NCI-H2107 treated with DMSO at 0.1 percent for 48 hours (cell line): ENCODE data around the gene SAFB.
"Not testable (repeated sequence)": the region's sequence is repeated elsewhere in the genome, so short reads cannot be mapped to it uniquely, and the experiment has no call there.

ENCODE experiments used
- DNase-seq: peaks from one replicate; lab custom pipeline; 2025; ENCODE audit not compliant: unreplicated experiment; lab: John Stamatoyannopoulos, UW

The SAFB gene

DNA sequence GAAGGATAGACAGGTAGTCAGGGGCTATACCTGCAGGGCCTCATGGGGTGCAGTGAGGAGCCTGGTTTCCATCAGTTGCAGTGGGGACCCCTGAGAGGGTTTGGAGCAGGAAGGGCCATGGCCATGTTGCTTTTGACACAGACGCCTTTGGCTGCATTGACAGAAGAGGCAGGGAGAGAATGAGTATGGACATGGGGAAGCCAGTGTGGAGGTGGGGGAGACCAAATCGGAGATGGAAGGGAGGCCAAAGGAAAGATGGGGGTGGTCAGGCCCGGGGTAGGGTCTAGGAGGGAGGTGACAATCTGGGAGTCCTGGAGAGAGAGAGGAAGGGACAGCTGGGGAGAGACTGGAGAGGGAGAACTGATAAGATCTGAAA lies 59.2 kb downstream of the SAFB start:
- no peak for DNase-seq

DNA sequence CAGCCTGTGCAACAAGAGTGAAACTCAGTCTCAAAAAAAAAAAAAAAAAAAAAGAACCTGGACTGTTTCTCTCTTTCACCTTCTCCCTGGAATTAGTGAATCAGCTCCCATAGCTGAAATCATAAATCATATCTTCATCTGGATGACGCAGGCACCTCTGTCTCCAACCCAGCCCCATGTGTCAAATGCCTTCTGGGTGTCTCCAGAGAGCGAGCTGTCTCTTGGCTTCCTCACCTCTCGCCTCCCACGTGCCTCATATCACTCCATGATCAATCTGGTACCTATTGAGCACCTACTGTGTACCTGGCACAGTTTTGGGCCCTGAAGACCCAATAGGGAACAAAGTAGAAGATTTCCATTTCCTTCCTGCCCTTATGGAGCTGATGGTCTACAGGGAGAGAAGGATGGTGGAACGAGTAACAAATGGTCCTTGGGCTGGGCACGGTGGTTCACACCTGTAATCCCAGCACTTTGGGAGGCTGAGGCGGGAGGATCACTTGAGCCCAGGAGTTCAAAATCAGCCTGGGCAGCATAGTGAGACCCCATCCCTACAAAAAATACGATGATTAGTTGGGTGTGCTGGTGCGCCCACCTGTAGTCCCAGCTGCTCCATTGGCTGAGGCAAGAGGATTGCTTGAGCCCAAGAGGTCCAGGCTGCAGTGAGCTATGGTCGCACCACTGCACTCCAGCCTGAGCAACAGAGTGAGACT lies 60.4 kb downstream of the SAFB start:
- no peak for DNase-seq

DNA sequence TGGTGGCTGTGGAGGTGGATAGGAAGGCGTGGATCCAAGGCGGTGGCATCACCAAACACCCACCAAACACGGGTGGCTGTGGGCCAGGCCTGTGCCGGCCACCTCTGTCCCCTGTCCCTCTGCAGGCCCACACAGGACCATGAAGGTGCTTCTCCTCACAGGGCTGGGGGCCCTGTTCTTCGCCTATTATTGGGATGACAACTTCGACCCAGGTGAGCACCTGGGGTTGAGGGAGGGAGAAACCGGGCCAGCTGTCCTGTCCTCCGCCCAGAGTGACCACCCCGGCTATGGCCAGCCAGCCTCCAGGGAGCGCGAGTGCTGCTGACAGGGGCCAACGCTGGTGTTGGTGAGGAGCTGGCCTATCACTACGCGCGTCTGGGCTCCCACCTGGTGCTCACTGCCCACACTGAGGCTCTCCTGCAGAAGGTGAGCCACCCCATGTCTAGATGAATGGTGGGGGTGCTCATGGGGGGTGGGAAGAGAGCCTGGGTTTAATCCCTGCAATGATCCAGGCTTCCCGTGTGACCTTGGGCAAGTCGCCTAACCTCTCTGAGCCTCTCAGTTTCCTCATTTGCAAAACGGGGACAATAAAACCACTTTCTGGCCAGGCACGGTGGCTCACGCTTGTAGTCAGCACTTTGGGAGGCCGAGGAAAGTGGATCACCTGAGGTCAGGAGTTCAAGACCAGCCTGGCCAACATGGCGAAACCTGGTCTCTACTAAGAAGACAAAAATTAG lies 62.0 kb downstream of the SAFB start:
- DNase-seq: no peak

DNA sequence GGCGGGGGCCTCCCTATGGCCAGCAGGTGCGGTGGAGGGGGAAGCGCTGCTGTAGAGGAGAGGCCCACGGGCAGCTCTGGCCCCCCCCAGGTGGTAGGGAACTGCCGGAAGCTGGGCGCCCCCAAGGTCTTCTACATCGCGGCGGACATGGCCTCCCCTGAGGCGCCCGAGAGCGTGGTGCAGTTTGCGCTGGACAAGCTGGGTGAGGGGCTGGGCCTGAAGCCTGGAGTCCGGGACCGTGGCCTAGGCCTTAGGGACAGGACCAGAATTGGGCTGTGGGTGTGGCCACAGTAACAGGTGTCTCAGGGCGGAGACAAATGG lies 63.4 kb downstream of the SAFB start:
- no peak for DNase-seq

DNA sequence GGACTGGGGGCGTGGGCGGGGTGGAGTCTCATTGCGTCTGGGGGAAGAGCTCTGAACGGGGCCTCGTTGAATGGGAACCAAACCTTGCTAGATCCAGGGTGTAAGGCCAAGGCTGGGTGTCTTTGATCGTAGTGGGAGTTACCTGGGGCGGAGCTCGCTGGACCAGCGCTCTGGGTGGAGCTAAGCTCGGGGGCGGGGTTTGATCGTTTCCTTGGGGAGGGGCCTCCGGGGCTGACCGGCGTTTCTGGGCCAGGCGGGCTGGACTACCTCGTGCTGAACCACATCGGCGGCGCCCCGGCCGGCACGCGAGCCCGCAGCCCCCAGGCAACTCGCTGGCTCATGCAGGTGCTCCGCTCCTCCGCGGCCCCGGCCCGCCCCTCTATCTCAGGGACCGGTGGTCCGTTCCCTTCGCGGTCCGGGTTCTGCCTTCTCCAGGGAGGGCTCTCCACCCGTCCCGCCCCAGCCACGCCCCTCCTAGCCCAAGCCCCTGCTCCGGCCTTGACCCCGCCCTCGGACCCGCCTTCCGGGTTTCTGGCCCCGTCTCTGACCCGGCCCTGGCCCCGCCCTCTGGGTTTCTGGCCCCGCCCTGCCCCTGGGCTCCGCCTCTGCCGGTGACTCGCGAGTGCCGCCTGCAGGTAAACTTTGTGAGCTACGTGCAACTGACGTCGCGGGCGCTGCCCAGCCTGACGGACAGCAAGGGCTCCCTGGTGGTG lies 63.9 kb downstream of the SAFB start:
- peak; percentile 32 for DNase-seq

DNA sequence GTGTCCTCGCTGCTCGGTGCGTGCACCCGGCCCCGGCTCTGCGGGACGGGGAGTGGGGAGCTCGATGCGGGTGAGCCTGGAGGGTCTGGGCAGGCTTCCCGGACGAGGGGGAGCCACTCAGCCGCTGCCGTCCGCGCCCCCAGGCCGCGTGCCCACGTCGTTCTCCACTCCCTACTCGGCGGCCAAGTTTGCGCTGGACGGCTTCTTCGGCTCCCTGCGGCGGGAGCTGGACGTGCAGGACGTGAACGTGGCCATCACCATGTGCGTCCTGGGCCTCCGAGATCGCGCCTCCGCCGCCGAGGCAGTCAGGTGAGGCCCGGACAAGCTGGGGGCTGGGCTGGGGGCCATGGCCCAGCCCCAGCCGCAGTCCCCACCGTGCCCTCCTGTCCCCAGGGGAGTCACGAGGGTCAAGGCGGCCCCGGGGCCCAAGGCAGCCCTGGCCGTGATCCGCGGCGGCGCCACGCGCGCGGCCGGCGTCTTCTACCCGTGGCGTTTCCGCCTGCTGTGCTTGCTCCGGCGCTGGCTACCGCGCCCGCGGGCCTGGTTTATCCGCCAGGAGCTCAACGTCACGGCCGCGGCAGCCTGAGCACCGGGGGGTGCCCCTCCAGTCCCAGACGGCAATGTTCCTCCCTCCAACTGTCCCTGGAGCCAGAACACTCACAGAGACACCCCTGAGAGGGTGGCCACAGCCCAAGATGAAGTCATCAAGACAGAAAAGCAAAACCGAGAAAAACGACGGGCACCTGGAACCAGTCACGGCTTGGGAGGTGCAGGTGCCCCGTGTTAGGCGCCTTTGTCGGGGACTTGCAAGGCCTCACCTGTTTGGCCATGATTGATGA lies 64.7 kb downstream of the SAFB start:
- no peak for DNase-seq

DNA sequence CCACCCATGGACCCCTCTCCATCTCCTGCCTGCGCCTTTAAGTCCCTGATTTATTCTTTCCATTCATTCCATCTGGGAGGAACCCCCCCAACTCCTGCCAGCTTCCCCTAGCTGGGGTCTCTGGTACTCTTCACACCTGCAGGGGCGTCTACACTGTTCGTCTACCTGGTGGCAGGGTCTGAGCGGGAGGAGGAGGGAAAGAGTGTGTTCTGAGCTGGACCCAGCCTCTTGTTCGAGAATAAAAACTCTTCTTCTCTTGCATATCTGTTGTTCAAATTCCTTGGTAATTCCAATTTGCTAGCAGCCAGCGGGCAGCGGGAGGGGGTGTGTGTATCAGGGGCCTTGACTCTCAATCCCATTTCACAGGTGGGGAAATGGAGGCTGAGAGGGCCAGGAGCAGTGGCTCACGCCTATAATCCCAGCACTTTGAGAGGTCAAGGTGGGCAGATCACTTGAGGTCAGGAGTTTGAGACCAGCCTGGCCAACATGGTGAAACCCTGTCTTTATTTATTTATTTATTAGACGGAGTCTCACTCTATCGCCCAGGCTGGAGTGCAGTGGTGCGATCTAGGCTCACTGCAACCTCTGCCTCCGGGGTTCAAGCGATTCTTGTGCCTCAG lies 65.5 kb downstream of the SAFB start:
- DNase-seq: not testable (repeated sequence)

DNA sequence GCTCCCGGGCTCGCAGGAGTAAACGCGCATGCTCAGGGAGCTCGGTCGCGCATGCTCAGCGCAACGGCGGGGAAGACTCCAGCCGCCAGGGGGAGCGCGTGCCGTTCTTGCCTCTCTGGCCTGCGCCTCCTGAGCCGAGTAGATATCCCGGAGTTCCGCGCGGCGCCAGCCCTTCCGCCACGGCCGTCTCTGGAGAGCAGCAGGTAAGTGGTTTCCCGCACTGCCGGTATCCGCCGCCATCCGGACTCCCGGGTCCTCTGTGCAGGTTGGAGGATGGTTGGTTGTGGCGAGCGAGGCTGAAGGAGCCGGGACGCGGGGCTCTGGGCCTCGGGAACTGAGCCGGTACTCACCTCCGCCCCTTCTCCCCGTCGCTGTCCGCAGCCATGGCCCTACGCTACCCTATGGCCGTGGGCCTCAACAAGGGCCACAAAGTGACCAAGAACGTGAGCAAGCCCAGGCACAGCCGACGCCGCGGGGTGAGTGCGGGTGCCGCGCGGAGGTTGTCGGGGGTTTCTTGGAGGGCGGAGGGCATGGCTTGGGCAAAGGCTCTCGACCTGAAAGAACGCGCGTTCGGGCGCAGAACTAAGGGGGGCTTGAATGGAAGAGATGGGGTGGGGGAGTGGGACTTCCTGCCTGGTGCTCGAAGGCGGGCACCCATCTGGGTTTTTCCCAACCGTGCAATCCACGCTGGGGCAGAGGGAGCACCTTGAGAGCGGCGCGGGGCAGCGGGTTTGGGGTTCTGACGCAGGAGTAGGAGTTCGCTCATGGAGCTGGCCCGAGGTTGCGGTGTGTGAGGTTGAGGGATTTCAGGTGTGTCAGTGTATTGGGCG lies 67.5 kb downstream of the SAFB start, which contains the start of gene RPL36:
TSS of gene RPL36 (plus strand) at position 171 of the 830 bp plus-strand sequence. CDS start at position 384, 213 bp downstream.
- peak; percentile 89 for DNase-seq

DNA sequence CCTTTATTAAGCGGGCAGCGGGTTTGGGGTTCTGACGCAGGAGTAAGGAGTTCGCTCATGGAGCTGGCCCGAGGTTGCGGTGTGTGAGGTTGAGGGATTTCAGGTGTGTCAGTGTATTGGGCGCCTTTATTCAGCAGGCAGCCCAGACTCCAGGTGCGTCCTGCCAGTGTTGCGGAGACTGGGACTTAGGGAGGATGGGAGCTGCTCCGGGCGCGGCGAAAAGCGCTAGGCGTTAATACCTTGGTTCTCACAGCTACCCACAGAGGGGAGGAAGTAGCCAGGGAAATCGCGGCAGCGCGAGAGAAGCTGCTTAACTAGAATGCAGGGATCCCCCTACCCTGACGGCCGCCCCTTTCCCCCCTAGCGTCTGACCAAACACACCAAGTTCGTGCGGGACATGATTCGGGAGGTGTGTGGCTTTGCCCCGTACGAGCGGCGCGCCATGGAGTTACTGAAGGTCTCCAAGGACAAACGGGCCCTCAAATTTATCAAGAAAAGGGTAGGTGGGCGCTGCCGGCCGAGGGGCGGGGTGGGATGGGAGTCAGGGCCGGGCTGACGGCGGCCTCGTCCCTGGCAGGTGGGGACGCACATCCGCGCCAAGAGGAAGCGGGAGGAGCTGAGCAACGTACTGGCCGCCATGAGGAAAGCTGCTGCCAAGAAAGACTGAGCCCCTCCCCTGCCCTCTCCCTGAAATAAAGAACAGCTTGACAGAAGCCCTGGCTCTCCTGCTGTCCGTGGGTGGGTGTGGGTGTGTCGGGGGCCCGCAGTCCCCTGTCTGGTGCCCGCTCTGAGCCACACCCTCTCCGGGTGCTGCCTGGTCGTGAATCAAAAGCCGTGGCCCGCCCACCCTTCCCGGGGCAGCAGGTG lies 68.3 kb downstream of the SAFB start:
- DNase-seq: no peak

DNA sequence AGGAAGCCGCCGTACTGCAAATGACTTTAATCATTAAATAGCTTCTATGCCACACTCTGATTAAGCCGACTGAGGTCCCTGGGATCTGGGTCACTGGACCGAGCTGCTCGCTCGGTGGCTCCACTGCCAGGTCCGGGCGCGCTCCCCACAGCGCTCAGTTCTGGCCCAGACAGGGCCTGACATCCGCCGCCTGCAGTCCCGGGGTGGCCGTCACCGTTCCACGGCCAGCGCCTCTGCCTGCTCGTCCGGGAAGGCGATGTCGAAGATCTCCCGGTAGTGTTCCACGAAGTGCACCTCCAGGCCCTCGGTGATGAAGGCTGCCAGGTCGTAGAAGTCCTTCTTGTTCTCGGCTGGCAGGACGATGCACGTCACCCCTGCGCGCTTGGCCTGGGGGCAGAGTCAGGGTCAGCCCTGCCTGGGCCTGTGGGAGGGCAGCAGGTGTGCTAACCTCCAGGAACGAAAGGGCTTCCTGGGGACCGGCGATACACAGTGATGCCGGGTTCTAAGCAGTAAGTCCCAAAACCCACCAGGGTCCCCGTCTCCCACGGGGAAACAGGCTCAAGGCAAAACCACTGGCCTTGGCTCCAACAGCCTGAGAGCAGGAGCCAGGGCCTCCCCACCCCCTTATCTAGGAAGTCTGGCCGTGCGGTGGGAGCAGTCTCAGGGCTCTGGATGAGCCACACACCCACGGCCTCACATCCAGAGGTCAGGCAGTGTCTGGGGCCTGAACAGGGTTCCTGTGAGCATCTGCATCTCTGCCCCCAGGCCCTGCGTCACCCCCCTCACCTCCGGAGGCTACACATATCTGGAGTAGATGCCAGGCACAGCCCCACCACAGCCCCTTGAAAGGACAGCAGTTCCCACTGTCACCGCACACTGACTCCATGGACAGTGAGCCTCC lies 69.2 kb downstream of the SAFB start:
- no peak for DNase-seq

DNA sequence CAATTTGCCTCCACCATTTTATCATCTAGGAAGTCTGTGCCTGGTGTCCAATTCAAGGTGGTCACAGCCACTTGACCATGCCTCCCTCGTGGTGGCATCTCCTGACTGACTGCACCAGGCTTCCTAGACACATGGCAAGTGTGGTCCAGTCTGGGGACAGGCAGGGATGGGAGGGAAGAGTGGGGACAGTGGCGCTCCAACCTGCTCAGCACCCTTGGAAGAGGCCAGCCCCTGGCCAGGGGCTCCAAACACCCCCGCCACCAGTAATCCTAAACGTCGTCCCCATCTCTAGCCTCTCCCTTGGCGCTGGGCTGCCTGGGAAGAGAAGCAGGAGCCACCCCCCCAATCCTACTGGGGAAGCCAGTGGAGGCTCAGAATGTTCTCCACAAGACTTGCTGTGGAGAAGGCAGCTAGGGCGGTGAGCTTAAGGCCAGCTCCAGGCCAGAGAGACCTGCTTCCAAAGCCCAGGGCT lies 69.9 kb downstream of the SAFB start:
- DNase-seq: no peak

DNA sequence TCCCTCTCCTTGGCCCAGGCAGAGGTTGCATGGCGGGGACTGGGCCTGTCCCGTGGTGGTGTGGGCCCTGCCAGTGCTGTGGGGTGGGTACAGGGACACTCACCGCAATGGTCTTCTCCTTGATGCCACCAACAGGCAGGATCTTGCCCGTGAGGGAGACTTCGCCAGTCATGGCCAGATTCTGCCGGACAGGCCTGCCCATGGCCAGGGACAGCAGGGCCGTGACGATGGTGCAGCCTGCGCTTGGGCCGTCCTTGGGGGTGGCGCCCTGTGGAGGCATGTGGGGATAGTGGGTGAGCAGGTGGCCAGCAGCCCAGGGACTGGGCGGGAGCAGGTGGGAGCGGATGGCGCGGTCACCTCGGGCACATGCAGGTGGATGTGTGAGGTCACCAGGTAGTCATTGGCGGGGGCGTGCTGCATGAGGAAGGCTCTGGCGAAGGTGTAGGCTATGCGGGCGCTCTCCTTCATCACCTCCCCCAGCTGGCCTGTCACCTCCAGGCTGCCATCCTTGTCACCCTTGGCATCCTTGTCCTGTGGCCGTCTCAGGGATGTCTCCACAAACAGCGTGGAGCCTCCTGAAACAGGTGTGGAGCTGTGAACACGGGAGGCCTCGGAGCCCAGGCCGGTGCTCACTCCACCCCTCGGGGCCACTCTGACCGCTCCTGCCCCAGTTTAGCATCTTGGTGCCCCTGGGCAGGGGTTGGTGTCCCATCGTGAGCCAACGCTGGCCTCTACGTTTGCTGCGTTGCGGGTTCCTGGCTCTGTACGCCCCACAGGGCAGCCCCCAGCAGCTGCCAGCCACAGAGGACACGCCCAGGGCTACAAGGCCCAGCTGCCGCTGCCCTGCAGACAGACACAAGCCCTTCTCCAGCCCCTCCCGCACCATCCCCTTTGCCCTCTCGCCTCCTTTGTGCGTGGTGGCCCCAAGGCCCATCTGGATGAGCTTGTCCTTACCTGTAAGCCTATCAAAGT lies 70.6 kb downstream of the SAFB start:
- no peak for DNase-seq

DNA sequence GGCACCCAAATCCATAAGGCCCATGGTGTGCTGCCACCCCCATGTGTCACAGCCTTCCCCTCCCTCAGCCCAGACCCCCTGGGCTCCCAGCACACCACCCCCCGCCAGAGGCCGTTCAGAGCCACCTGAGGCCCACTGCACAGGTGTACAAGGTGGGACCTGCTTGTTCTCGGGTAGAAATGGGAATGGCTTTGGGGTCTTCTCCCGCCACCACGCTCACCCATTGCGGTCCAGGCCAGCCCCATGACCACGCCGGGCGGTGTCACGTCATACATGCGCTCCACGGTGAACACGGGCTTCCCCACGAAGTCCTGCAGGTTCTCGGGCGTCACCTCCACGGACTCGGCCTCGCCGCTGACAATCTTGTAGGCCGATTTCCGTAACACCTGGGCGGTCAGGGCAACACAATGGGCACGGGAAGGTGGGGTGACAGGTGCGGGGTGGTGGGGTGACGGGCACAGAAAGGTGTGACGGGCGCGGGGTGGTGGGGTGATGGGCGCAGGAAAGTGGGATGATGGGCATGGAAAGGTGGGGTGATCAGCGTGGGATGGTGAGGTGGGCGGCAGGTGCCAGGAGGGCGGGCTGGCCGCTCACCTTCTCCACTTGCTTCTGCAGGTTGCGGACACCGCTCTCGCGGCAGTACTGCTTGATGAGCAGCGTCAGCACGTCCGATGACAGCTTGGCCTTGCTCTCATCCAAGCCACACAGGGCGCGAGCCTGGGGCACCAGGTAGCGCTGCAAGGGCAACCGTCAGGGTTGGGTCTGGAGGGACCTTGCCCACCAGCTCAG lies 71.5 kb downstream of the SAFB start:
- no peak for DNase-seq

DNA sequence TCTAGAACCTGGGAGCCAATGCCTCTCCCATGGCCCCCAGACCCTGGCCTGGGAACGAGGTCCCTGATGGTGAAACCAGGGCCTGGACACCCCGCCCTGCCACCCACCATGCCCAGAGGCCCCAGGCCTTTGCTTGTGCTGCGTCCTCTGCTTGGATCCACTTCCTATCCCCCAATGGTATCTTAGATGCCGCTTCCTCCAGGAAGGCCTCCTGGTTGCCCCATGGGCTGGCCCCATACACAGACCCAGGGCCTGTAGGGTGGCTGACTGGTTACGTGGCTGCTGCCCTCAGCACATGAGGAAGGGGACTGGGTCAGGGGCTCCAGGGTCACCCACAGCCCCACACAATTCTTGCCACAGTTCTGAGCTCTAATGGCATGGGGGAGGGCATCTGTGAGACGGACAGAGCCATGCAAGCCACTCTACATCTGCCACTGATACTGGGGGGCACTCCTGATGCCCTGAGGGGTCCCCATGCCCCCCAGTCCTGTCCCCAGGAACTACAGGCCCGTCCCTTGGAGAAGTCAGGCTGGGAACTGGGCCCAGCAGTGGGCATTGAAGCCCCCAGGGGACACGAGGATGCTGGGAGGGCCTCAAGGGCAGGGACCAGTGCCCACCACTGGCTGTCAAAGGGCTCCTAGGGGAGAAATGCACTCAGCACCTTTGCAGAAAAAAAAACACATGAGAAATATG lies 72.2 kb downstream of the SAFB start:
- no peak for DNase-seq

DNA sequence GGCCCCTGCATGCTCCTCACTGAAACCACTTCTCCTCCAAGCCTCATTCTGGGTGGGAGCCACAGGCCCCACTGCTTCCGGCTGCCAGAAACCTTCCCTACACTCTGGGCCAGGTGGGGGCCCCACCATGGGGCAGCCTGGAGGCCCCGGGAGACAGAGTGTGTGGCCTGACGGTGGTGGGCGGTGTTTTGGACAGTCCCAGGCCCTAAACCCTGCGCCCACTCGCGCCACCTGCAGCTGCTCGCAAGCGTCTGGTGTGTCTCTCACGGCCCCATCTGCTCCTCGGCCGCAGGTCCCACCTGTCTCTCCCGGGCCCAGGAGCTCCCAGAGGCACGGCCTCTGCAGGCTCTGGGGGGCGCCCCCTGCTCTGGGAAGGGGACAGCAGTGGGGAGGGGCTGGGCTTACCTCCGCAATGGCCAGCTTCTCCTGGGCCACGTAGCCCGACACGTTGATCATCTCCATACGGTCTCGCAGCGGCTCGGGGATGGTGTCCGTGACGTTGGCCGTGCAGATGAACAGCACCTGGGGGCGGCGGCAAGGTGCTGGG lies 72.8 kb downstream of the SAFB start:
- DNase-seq: no peak
